ENCODE data around the gene MINAR1.

Gene MINAR1

GRCh38 chr15:79453446-79453845 is 21.3 kb downstream of the MINAR1 start:
- H3K4me3 ChIP-seq (ENCODE audit: low read depth, low read length): no peak overlapping the region
- DNase-seq (ENCODE audit: low read depth): no peak
- TF ChIP-seq, protein P1, sequence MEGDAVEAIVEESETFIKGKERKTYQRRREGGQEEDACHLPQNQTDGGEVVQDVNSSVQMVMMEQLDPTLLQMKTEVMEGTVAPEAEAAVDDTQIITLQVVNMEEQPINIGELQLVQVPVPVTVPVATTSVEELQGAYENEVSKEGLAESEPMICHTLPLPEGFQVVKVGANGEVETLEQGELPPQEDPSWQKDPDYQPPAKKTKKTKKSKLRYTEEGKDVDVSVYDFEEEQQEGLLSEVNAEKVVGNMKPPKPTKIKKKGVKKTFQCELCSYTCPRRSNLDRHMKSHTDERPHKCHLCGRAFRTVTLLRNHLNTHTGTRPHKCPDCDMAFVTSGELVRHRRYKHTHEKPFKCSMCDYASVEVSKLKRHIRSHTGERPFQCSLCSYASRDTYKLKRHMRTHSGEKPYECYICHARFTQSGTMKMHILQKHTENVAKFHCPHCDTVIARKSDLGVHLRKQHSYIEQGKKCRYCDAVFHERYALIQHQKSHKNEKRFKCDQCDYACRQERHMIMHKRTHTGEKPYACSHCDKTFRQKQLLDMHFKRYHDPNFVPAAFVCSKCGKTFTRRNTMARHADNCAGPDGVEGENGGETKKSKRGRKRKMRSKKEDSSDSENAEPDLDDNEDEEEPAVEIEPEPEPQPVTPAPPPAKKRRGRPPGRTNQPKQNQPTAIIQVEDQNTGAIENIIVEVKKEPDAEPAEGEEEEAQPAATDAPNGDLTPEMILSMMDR (IDR thresholded peaks at IDR 0.05; ENCODE audit: low read depth, low read length, missing control alignments): no peak

- TF ChIP-seq, protein P1 (IDR thresholded peaks at IDR 0.05; ENCODE audit: low read depth, low read length, missing control alignments): no peak
- no peak for DNase-seq (ENCODE audit: low read depth)
- no peak overlapping the region for H3K4me3 ChIP-seq (ENCODE audit: low read depth, low read length)
These were observed 21.9 kb downstream of the MINAR1 start for GRCh38 chr15:79454063-79454462.

GRCh38 chr15:79455361-79455760 is 23.2 kb downstream of the MINAR1 start:
- TF ChIP-seq, protein P1 (IDR thresholded peaks at IDR 0.05; ENCODE audit: low read depth, low read length, missing control alignments): no peak
- no peak for DNase-seq (ENCODE audit: low read depth)
- no peak overlapping the region for H3K4me3 ChIP-seq (ENCODE audit: low read depth, low read length)

- H3K4me3 ChIP-seq (ENCODE audit: low read depth, low read length): no peak overlapping the region
- no peak for DNase-seq (ENCODE audit: low read depth)
- TF ChIP-seq, protein P1 (IDR thresholded peaks at IDR 0.05; ENCODE audit: low read depth, low read length, missing control alignments): no peak
These were observed 23.8 kb downstream of the MINAR1 start for GRCh38 chr15:79455943-79456342.

DNA sequence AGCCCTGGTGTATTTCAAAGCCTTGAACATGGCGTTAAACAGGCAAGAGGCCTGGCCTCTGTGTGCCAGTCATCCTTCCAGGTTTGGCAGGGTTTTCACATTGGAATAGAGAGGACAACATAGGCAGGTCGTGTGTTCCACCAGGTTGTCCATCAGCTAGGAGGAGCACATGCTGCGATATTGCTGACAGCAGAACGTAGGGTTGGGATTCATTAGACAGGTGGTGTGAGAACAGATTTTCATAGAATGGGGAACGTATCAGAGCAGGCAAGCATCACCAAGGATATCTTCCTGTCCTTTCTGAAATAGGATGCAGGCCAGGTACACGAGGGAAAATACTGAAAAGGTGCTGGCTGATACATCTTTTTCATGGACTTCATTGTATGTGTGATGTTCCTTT is 26.4 kb downstream of the MINAR1 start:
- TF ChIP-seq, protein P1 (IDR thresholded peaks at IDR 0.05; ENCODE audit: low read depth, low read length, missing control alignments): no peak
- DNase-seq (ENCODE audit: low read depth): no peak
- no peak overlapping the region for H3K4me3 ChIP-seq (ENCODE audit: low read depth, low read length)

- DNase-seq (ENCODE audit: low read depth): no peak
- no peak overlapping the region for H3K4me3 ChIP-seq (ENCODE audit: low read depth, low read length)
- TF ChIP-seq, protein P1 (IDR thresholded peaks at IDR 0.05; ENCODE audit: low read depth, low read length, missing control alignments): no peak
These were observed 27.5 kb downstream of the MINAR1 start for GRCh38 chr15:79459666-79460065.

DNA sequence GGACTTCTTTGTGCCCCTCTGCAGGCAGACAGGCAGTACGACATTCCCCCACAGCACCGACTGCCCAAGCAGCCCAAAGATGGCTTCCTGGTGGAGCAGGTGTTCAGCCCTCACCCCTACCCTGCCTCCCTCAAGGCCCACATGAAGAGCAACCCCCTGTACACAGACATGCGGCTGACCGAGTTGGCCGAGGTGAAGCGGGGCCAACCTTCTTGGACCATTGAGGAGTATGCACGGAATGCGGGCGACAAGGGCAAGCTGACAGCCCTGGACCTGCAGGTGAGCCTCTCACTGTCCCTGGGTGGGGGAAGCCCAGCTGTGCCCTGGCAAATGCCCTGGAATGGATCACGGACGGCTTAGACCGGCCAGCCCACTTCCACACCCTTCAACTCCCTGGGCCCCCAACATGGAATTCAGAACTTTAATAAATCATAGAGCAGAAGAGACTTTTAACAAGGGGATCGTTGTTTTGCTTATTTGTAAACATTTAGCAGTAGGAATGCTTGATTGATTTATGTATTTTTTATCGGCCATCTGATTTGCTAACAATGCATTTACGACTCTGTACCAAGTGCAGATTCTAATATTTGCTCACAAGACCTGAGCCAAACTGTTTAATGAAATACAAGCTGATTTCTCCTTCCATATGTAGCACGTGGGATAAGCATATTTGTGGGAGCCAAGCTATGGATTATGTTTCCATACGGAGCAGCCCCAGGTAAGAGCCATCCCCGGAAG is 31.1 kb downstream of the MINAR1 start:
- H3K4me3 ChIP-seq (ENCODE audit: low read depth, low read length): no peak overlapping the region
- TF ChIP-seq, protein P1 (IDR thresholded peaks at IDR 0.05; ENCODE audit: low read depth, low read length, missing control alignments): no peak

More for the DNA sequence above, 31.1 kb downstream of the MINAR1 start:
- no peak for DNase-seq (ENCODE audit: low read depth)

Measured in GM12864 (cell line).